Measurements from ENCODE around the gene BEND5.

The BEND5 gene, protein sequence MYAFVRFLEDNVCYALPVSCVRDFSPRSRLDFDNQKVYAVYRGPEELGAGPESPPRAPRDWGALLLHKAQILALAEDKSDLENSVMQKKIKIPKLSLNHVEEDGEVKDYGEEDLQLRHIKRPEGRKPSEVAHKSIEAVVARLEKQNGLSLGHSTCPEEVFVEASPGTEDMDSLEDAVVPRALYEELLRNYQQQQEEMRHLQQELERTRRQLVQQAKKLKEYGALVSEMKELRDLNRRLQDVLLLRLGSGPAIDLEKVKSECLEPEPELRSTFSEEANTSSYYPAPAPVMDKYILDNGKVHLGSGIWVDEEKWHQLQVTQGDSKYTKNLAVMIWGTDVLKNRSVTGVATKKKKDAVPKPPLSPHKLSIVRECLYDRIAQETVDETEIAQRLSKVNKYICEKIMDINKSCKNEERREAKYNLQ

DNA sequence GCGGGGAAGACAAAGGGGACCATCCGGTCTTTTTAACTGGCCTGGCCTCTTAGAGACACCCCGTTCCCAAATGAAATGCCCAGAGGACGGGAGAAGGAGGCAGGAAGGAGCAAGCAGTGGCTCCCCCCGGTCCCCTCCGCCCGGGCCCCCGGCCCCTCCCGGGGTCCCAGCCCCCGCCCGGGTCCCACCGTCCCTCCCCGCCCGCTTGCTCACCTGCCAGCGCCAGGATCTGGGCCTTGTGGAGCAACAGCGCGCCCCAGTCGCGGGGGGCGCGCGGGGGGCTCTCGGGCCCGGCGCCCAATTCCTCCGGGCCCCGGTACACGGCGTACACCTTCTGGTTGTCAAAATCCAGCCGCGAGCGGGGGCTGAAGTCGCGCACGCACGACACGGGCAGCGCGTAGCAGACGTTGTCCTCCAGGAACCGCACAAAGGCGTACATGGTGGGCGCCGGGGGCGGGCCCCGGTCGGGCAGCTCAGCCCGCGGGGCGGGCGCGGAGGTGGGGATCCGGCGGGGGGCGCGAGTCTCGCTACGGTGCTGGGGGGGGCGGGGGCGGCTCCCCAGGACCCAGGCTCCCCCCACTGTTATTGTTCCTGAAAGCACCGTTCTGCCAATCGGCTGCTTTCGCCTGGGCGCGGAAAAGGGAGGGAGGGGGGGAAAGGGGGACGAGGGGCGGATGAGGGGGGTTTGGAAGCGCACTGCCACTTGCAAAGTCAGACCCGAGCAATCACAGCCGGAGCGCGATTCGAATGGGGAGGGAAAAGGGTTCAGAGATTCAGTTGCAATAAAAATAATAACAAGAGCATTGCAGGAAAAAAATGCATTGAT is at the start of gene BEND5:
TSS of gene BEND5 (minus strand) at position 499 of the 826 bp plus-strand sequence. CDS start at position 439, 60 bp downstream.
- no peak for DNase-seq (ENCODE audit: low read depth)

DNA sequence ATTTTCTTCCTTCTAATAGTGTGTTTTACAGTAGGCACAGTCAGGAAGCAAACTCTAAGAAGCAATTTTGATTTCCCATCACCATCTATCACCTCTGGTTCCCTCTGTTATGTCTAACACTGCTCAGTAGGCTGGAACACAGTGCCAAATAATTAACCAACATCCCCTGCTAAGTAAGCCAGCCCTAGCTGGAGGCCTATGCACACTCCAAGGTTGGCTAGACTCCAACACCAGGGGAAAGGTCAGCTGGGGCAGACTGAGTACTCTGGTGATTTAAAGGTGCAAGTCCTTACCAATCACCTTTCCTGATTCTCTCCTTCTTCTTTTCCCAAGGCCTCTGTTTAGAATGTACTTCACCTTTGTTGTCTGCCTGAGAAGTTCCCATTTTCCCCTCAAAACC is 46.5 kb upstream of the BEND5 start:
- no peak for DNase-seq (ENCODE audit: low read depth)

DNA sequence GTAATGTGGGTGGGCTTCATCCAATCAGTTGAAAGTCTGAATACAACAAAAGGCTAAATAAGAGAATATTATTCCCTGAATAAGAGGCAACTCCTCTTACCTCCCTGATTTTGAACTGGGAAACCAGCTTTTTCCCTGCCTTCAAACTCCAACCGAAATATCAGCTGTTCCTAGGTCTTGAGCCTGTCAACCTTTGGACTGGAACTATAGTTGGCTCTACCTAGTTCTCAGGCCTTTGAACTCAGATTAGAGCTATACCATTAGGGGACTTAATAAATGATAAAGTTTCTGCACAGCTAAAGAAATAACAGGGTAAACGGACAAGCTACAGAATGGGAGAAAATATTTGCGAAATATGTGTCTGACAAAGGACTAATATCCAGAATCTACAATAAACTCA is 43.8 kb upstream of the BEND5 start:
- DNase-seq (ENCODE audit: low read depth) = no peak

DNA sequence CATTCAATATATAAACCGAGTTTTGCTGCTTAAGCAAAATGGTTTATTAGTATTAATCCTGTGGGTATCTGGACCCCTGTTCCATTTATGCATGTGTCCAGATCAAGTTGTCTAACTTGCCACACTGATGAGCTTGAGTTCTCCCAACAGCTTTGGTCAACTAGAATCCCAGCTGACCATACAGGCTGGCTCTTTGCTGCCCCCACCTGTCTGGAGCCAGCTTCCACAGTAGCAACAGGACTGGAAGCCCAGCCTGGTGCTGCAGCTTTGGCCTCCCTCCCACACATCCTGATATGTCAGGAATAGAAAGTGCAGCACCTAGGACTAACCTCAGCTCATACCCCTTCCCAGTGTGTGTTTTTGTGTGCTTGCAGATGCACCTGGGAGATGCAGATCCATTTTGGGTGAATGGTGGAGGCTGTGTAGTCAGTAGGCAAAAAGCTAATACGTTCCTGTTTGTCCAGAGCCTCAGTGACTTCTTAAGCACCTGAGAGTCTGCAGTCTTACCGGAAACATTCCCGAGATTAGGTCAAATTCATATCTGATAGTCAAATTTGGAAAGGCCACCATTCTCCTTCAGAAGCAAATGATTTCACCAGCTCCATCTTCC is 40.9 kb upstream of the BEND5 start:
- DNase-seq (ENCODE audit: low read depth) = peak; percentile 43

DNA sequence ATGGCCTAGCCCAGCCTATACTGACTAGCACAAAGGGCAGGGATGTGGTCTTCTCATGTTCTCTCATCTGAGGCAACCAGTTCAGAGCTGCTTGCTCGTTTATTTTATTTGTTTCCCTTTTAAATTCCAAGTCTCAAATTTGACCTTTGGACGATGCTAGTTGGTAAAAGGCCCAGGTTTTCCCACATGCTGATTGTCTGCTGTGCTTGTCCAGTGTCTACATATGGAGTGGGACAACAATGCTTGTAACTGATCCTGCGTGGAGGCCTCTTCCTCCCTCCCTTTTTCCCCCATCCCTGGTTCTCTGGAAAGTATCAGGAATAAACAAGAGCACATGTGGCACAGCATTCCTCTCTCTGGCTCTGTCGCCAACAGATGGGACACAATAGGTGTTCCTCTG is 34.0 kb upstream of the BEND5 start:
- DNase-seq (ENCODE audit: low read depth) = no peak

DNA sequence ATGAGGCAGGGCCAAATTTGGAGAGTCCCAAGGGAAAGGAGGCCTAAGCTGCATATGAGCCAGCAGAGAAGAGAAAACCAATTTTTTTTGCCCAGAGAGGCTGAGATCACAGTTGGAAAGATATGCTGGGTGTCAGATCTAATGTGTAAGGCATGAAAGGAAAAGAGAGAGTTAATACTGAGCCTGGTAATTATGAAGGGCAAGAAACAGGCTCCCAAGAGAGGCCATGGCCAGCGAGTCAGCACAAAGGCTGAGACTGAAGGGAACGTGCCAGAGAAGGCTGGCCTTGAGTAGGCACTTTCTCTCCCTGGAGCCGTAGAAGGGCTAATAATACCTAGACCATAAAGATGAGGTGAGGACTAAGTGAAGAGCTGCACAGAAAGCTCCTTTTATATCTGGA is 31.8 kb upstream of the BEND5 start:
- DNase-seq (ENCODE audit: low read depth) = no peak

DNA sequence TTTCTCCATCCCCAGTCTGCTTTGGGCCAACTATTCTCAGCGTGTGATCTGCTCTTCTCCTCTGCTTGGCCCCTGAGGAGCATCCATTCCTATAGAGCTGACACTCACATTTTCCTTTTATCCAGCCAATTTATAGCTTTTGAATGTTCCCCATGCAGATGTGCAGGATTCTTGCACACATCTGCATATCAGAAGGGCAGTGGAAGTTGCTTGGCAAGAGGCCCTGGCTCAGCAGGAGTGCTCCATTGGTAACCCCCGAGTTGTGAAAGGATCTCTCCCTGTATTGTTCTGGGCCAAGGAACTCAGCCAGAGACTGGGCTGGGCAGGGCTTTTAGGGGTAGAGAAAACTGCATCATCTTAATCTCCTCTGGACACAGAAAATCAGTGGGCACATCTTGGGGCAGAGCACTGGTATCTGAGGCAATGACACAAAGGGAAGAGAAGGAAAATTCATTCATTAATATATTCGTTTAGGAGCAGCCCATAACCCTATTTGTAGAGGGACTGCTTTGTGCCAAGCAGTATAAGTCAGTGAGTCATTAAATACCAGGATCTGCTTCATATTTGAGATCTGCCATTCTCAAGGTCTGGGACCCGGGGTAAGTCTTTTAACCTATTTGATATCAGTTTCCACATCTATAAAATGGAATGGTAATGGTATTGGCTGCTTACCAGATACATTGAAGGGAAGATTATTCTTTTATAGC is 31.0 kb upstream of the BEND5 start:
- DNase-seq (ENCODE audit: low read depth) = no peak

DNA sequence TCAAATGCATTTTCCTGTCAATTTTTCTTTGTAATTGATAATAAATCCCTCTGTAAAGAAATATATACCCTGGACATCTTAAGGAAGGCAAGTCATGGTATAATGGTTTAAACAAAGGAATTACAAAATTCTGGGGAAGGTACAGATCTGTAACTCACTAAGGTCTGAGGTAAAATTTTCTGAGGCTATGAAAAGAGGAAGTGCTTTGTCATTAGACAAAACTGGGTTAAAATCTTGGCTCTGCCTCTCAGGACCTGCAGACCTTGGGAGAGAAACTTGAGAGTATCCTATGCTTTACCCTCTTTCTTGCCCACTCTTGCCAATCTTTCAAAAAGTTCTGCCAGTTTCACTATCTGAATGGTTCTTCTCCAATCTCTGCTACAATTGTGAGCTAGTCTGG is 26.8 kb upstream of the BEND5 start:
- DNase-seq (ENCODE audit: low read depth) = no peak

DNA sequence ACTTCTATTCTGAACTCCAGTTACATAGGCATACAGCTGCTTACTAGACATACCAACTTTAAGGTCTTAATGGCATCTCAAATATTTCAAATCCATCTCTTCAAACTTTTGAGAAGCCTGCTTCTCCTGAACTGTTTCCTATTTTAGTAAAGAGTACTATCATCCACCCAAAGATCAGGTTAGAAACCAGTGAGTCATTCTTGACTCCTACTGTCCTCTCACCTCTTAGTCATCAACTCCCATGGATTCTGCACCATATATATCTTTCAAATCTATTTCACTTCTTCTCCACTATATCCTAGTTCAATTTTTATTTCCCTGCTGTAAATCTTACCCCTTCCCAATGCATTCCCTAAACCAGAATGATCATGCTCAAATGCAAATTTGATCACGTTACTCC is 18.1 kb upstream of the BEND5 start:
- DNase-seq (ENCODE audit: low read depth) = no peak

DNA sequence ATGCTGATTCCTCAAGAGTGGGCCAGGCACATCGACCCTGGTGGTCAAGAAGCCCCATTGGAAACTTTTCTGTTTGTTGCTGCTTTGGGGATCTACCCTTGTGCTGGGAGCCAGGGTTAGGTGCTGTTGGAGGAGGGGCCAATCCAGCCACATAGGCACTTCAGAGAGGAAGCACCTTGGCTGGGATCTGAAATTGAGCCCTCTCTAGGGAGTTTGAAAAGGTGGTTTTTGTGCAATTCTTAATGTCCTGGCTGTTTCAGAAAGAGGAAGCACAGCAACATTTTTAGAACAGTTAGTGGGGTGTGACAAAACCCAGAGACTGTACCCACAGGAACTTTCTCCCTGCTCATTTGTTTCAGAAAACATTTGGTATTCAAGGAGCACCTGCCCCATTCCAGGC is 17.2 kb upstream of the BEND5 start:
- no peak for DNase-seq (ENCODE audit: low read depth)

DNA sequence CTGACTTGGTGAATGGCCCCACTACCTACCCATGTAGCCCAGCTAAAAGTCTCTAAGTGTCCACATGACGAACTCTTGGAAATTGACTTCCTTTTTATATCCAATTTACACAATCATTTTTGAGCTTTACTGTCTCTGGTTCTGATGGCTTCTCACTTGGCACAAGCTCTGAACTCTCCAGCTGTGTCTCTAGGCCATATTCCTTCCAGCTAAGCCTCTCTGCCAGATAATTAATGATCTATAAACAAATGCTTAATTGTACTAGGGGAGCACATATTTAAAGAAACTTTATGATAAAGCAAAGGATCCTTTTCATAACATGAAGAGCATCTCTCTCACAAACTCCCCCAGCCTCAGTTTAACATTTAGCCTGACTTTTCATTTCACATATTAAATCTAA is 16.3 kb upstream of the BEND5 start:
- no peak for DNase-seq (ENCODE audit: low read depth)

DNA sequence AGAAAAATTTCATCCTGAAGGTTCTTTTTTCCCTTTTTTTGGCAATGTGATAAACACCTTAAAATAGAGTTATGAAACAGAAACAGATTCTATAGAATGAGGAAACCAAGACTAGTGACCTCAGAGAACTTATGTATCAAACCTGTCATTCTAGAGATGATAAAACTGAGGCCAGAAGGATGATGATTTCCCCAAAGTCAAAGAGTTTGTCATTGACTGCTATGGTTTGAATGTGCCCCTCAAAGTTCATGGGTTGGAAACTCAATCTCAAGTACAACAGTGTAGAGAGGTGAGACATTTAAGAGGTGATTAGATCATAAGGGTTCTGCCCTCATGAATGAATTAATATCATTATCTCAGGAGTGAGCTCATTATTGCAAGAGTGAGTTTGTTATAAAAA is 13.7 kb upstream of the BEND5 start:
- DNase-seq (ENCODE audit: low read depth) = no peak

DNA sequence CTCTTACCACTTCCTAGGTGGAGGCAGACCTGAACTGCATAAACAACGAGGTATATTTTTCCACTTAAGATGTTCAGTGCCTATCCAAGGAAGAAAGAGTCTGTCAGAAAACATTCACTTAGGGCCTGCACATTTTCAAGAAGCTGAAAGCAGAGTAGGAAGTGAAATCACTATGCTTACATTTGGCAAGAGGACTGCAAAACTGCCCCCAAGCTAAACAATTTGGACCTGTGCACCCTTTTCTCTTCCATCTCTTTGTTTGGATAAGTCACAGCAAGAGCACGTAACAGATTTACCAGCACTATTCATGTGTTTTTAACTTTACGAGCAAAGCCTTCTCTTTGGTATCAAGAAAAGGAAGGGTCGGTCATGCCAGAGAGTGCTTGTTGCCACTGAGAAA is 13.2 kb upstream of the BEND5 start:
- no peak for DNase-seq (ENCODE audit: low read depth)

DNA sequence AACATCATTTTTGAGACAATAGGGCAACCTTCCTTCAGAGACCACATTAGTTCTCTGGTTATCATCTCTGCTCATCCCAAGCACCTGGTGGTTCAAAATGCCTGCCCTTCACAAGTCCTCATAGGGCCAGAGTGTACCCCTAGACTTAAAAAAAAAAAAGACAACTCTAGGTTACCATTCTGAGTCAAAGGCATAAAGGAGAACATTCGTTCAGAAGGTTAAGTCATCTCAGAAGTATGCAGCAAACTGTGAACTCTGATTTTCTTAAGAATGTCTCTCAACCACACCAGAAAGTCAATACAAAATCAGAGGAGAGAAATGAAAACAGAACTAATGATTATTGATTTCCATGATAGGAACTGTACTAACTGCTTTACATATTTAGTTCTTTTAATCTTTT is 9.2 kb upstream of the BEND5 start:
- no peak for DNase-seq (ENCODE audit: low read depth)

DNA sequence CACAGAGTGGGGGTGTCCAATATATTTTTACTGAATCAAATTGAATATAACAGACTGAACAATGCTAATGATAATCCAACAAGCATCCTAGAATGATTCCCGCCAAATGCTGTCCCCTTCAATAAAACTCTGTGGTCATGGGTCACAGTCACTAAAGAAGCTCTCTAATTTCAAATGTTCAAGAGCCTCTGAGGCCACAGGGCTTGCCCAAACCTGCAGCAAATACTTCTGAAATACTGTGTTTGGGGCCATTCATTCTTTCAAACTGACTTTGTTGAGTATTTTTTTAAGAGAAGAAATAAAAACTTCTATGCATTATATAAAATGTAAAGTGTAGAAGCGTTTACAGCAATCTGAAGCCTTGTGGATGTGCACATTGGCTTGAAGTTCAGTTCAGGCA is 7.6 kb upstream of the BEND5 start:
- DNase-seq (ENCODE audit: low read depth) = no peak

DNA sequence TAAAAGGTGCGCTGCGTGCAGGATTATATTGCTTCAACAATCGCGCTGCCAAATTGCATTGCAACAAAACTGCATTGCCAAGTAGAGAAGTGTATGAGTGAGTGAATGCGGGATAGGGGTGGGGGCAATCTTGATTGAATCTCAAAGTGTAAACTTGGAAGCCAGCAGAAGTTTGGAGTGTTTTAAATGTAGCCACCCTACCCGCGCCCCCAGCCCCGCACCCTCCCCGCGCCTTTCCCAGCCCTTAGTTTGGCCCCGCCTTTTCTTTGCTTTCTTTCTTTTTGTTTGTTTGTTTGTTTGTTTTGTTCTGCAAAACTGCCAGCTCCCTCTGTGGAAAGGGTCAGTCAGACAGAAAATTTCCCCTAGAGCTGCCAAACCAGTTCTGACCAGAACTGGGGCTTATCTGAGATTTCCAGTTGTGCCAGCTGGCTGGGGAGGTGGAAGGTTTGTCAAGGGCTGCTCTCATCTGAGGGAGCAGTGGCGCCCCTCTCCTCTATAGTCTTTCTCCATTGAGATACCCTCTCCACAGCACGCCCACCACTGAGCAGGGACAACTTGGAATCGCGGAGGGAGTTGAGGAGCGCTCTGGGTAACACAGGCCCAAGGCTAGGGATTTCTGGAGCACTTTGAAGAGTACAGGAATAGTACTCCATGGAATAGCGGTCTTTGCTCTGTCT is 666 bp upstream of the BEND5 start:
- no peak for DNase-seq (ENCODE audit: low read depth)

DNA sequence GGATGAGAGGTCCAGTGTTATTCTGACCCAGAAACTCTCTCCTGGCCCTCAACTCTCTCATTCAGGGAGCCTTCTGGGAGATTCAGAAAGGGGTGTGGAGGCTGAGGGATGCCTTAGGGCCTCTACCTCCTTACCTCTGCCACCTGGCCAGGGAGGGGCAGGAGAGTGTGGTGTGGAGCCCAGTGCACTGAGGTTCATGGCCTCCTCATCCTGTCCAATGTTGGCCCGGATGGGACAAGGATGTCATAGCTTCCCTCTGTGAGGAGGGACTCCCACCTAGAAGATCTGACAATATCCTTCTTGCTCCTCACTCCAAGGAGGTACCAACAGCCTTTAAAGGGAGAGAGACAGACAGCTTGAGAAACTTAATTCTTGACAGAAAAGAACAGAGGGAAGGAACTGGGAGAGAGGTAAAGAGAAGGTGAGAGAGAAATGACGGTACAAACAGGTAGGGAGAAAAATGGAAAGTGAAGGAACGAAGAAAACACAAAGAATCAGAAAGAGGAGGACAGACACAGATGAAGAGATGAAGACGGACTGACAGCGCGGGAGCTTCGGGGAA is 779 bp downstream of the BEND5 start:
- no peak for DNase-seq (ENCODE audit: low read depth)

DNA sequence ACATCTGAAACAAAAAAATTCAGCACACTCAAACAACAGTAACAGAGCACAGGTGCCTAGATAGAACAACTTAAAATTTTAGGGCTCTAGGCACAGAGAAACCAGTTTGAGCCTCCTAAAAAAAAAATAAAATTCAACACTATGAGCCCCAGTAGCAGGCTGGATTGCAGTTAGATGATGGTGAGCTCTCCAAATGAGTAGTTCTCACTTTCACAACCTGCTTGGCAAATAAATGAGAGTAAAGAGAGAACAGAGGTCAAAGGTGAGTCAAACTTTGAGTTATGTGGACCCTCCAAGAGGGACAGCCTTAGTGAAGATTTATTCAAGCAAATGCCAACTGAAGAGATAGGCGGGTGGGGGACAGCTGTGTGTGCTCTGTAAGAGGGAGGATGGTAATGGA is 3.6 kb downstream of the BEND5 start:
- DNase-seq (ENCODE audit: low read depth) = no peak

DNA sequence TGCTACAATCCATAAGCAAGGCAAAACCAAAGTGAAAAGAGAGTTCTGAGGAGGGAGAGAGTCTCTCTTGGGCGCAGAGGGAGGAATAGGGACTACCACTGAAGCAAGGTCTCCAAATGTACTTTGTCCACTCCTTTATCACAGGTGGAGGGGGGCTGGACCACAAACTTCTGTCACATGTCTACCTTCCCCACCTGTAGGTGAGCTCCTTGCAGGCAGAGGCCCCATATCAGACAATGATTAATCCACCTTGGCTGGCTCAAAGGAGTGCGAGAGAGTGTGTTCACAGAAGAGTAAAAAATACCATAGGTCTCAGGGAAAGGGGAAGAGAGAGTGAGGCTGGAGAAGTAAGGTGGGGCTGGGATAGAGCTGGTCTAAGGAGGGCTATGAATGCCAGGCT is 4.5 kb downstream of the BEND5 start:
- DNase-seq (ENCODE audit: low read depth) = no peak

DNA sequence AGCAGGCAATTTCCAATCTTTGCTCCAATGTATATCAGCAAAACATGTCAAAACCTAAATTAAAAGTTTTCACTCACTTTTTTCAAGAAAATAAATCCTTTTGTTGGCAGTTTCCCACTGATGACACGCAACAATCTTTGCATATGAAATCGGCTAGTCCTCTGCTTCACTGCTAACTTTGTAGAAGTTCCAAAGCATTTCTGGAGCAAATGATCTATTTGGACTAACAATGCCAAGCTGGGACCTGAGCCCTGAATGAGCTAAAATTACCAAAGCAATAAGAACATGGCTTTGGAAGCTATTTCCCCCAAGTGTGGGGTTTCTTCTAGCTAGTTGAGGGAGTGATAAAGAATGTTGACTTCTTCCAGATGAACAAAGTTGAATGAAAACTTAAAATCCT is 5.1 kb downstream of the BEND5 start:
- DNase-seq (ENCODE audit: low read depth) = no peak

DNA sequence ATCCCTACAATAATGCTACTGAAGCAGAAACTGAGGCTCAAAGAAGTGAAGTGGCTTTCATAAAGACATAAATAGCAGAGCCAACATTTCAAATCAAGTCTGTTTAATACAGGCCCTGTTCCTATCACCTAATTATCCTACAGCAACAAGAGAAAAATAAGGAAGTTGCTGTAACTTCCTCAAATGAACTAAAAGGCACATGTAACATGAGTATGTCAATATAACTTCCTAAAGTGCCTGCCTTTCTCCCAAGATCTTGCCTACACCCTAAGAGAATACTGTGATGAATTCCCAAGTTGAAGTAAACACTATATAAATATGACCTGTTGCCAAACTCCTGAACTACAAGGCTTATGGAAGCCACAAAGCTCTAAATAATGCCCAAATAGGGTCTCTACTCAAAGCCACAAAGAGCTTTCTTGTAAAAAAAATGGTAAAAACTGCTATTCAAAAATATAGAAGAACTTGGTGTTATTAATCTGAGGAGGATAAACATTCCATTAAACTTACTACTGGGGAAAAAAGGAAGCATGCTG is 8.6 kb downstream of the BEND5 start:
- DNase-seq (ENCODE audit: low read depth) = no peak
